Adrenal gland (tissue), 12 donors: ENCODE data around the gene PIAS4. TPM values are rescaled to one million over a fixed set of nuclear protein-coding genes. Genes with fewer than 3 reads are reported as not detected.

ENCODE experiments used
- DNase-seq, 7 donors: peaks; one replicate each; pipeline ENCODE4 v3.0.0-alpha.2; 2019 to 2020
- H3K27ac ChIP-seq, 5 donors: fragments of 200-600 bp; sonication (generic) in 4 of 5; 1 replicate in 3 of 5; 2 replicates in 2 of 5; pipeline versions ENCODE4 v1.5.1 to v1.8.0; 2016 to 2020; ENCODE audit warnings: mild to moderate bottlenecking in 1 of 5
- H3K27me3 ChIP-seq: fragments of 200-600 bp; 2 replicates; pipeline ENCODE4 v1.8.0; 2021
- H3K36me3 ChIP-seq, 2 donors: fragments of 200-600 bp; replicated peaks in 1 of 2; 1 replicate in 1 of 2; 2 replicates in 1 of 2; pipeline versions ENCODE4 v1.5.1 to v1.8.0; 2018 to 2022
- H3K4me1 ChIP-seq, 2 donors: fragments of 200-600 bp; replicated peaks in 1 of 2; 1 replicate in 1 of 2; 2 replicates in 1 of 2; pipeline versions ENCODE4 v1.5.1 to v1.8.0; 2018 to 2021
- H3K4me3 ChIP-seq, 4 donors: fragments of 200-600 bp; sonication (generic) in 3 of 4; one replicate each; pipeline ENCODE4 v1.5.1; 2016 to 2018
- H3K9me3 ChIP-seq, 3 donors: fragments of 200-600 bp; sonication (generic) in 1 of 3; replicated peaks in 1 of 3; 1 replicate in 2 of 3; 2 replicates in 1 of 3; pipeline versions ENCODE4 v1.5.1 to v1.8.0; 2016 to 2021
- POLR2A ChIP-seq, 2 donors: fragments of 450-650 bp; IDR thresholded peaks; one replicate each; pipeline ENCODE4 v1.6.1; 2017; ENCODE audit warnings: antibody characterized with exemption in 2 of 2, mild to moderate bottlenecking in 2 of 2, moderate library complexity in 1 of 2
- WGBS, 4 donors: extraction: QIAGEN DNeasy Blood & Tissue Kit in 2 of 4; methylation state at CpG; one replicate each; pipeline versions ENCODE4 v1.1.5 to v1.1.7; 2013 to 2017; 5-methylcytosine and 5-hydroxymethylcytosine counted together
- intact Hi-C, 2 donors: fragments of 100-400 bp; cut with DNase I; formaldehyde crosslinking; loops; one replicate each; pipeline versions ENCODE4 v1.14.1 to v1.15.0; 2022 to 2023
- polyA plus RNA-seq, 3 donors: library from polyadenylated mRNA; stranded (reverse); fragments of 200-250 nt in 2 of 3; fragments of 350-450 nt in 1 of 3; fragmentation: Illumina TruSeq in 1 of 3; extraction: RNeasy Lipid Tissue Mini Kit (QIAGEN cat#74804) in 1 of 3; gene quantifications; one replicate each; pipeline ENCODE4 v1.2.3, GENCODE V29; 2013 to 2014
- total RNA-seq, 9 donors: library from RNA; depleted of rRNA in 4 of 9; stranded (reverse); fragments of >200 nt in 4 of 9; fragments of 120-200 nt in 1 of 9; fragmentation: NEBNext Ultra II Directional in 1 of 9; extraction: Animal tissue kit (Norgen Biotek cat#: 25700) in 1 of 9; gene quantifications; one replicate each; pipeline versions ENCODE4 v1.1.0 to v1.2.4, GENCODE V29; 2013 to 2023
- TF ChIP-seq, protein P1 (sequence below), 6 experiments: fragments of 450-650 bp in 4 of 6; fragments of 200-600 bp in 2 of 6; sonication (generic) in 1 of 6; IDR thresholded peaks; 1 replicate in 5 of 6; 2 replicates in 1 of 6; pipeline versions ENCODE4 v1.5.1 to v1.8.0; 2016 to 2021; ENCODE audit warnings: antibody characterized with exemption in 6 of 6, mild to moderate bottlenecking in 2 of 6, moderate library complexity in 1 of 6
- donor health status: healthy with polysubstance abuse.
- donor health status: Bipolar disorder and iron deficiency.
- donor health status: DM: yes; HTN: yes; CAD: no.
- donor health status: DM: no; HTN: no; CAD: no.
- donor health status: DM: no; HTN: no; CAD: no.
- donor health status: DM: yes; HTN: yes; CAD: no.

PIAS4 gene
- total and polyA plus RNA-seq, 12 donors: 13.7 to 40.7 (median 22.5) TPM

DNA sequence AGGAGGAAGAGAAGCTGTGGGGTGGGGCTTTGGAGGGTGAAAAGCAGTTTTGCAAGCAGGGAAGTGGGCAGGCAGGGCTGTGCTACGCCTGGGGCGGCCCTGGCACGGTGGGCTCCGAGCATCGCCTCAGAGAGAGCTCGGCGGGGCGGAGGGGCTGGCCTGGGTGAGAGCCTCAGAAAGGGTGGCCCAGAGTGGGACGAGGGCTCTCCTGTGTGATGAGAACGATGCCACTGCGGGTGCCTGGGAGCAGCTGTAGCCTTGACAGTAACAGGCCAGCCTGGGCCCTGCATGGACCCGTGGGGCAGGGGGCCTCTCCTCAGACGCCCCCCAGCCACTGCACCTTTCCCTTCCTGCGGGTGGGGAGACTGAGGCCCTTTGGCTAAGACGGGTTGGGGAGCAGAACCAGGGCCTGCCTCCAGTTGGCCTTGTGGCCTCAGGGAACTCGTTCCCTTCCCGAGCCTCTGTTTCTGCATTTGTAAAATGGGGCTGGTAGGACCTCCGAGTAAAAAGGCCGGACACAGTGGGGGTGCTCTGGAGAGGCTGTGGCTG is 27.6 kb downstream of the PIAS4 start:
- no peak for DNase-seq
- no peaks in the 10 kb centered on the region for H3K9me3 ChIP-seq
- WGBS, 4 donors: 86 to 90% (median 87%) methylated on average over 12 to 19 of the region's 19 CpGs
- peaks cover 0 to 44% of the 10 kb centered on the region in 2 donors for H3K36me3 ChIP-seq
- intact Hi-C loops: no loop called here
- H3K27ac ChIP-seq: no peak overlapping the region
- no peaks in the 10 kb centered on the region for H3K27me3 ChIP-seq
- peaks cover 8 to 10% of the 10 kb centered on the region in 2 donors for H3K4me1 ChIP-seq
- TF ChIP-seq, protein P1, sequence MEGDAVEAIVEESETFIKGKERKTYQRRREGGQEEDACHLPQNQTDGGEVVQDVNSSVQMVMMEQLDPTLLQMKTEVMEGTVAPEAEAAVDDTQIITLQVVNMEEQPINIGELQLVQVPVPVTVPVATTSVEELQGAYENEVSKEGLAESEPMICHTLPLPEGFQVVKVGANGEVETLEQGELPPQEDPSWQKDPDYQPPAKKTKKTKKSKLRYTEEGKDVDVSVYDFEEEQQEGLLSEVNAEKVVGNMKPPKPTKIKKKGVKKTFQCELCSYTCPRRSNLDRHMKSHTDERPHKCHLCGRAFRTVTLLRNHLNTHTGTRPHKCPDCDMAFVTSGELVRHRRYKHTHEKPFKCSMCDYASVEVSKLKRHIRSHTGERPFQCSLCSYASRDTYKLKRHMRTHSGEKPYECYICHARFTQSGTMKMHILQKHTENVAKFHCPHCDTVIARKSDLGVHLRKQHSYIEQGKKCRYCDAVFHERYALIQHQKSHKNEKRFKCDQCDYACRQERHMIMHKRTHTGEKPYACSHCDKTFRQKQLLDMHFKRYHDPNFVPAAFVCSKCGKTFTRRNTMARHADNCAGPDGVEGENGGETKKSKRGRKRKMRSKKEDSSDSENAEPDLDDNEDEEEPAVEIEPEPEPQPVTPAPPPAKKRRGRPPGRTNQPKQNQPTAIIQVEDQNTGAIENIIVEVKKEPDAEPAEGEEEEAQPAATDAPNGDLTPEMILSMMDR (IDR thresholded peaks at IDR 0.05): no peak
- TF ChIP-seq POLR2A (IDR thresholded peaks at IDR 0.05): no peak
- no peak overlapping the region for H3K4me3 ChIP-seq

DNA sequence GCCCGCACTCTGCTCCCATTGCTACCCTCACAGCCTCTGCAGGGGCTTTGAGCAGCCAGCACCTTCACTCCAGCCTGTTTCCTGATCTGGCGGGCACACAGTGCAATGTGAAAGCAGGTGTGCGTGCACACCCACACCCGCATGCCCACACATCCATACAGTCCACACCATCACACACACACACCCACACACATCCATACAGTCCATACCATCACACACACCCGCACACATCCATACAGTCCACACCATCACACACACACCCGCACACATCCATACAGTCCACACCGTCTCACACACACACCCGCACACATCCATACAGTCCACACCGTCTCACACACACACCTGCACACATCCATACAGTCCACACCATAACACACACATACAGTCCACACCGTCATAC is 28.0 kb downstream of the PIAS4 start:
- DNase-seq: no peak
- H3K9me3 ChIP-seq: no peaks in the 10 kb centered on the region
- WGBS, 4 donors: 79 to 88% (median 85%) methylated on average over 8 to 10 of the region's 10 CpGs
- no peak for TF ChIP-seq POLR2A (IDR thresholded peaks at IDR 0.05)
- TF ChIP-seq, protein P1 (IDR thresholded peaks at IDR 0.05): no peak
- intact Hi-C loops: no loop called here
- no peak overlapping the region for H3K27ac ChIP-seq
- no peak overlapping the region for H3K4me3 ChIP-seq
- H3K27me3 ChIP-seq: no peaks in the 10 kb centered on the region
- peaks cover 0 to 44% of the 10 kb centered on the region in 2 donors for H3K36me3 ChIP-seq
- H3K4me1 ChIP-seq: peaks cover 8 to 10% of the 10 kb centered on the region in 2 donors

DNA sequence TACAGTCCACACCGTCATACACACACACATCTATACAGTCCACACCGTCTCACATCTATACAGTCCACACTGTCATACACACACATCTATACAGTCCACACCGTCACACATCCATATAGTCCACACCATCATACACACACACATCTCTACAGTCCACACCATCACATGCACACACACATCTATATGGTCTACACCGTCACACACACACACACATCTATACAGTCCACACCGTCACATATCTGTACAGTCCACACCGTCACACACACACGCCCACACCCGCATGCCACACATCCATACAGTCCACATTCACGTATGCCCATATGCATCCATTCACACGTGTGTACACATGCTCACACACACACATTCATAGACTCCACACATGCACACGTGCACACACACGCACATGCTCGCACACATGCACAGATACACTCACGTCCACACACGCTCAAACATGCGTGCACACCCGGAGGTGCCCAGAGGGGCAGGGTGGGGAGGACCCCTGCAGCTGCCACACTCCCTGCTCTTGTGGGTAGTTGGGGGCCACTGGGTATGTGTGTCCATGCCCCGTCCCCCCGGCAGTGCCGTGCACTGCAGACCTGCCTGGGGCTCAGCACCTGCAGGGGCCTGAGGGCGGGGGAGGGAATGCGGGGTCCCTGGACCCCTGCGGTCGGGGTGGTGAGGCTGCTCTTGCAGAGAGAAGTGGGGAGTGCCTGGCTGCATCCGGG is 29.2 kb downstream of the PIAS4 start:
- Histone ChIP-seq H3K36me3 (peaks cover 0 to 44% of the 10 kb centered on the region in 2 donors), H3K27ac (no peak overlapping the region)
- intact Hi-C loops: no loop called here

DNA sequence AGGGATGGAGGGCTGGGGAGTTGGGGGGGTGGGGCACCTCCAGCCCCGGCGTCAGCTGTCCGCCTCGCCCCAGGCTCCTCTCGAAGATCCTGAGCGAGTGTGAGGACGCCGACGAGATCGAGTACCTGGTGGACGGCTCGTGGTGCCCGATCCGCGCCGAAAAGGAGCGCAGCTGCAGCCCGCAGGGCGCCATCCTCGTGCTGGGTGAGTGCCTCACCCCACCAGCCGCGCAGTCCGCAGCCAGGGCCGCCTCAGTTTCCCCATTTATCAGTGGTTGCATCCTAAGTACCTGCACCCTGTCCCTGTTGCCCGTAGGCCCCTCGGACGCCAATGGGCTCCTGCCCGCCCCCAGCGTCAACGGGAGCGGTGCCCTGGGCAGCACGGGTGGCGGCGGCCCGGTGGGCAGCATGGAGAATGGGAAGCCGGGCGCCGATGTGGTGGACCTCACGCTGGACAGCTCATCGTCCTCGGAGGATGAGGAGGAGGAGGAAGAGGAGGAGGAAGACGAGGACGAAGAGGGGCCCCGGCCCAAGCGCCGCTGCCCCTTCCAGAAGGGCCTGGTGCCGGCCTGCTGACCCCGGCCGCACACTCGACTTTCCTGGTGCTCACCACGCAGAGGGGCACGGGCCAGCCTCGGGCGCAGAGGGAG is 29.9 kb downstream of the PIAS4 start:
- Histone ChIP-seq H3K4me1 (peaks cover 4 to 5% of the 10 kb centered on the region in 2 donors), H3K4me3 (no peak overlapping the region), H3K36me3 (peaks cover 0 to 44% of the 10 kb centered on the region in 2 donors), H3K9me3 (no peaks in the 10 kb centered on the region), H3K27ac (no peak overlapping the region), H3K27me3 (no peaks in the 10 kb centered on the region)
- intact Hi-C loops: no loop called here
- TF ChIP-seq, protein P1 (IDR thresholded peaks at IDR 0.05): no peak
- TF ChIP-seq POLR2A (IDR thresholded peaks at IDR 0.05): no peak
- no peak for DNase-seq
- 90 to 93% (median 92%) methylated on average over 37 to 54 of the region's 54 CpGs for WGBS, 4 donors

More for the DNA sequence above, 29.2 kb downstream of the PIAS4 start:
- H3K27me3 ChIP-seq: no peaks in the 10 kb centered on the region
- no peak for DNase-seq
- WGBS, 4 donors: 91 to 94% (median 92%) methylated on average over 14 to 25 of the region's 25 CpGs
- H3K4me3 ChIP-seq: no peak overlapping the region
- TF ChIP-seq POLR2A (IDR thresholded peaks at IDR 0.05): no peak
- TF ChIP-seq, protein P1 (IDR thresholded peaks at IDR 0.05): no peak
- H3K9me3 ChIP-seq: no peaks in the 10 kb centered on the region
- peaks cover 8 to 10% of the 10 kb centered on the region in 2 donors for H3K4me1 ChIP-seq
